ENCODE results near the gene C16orf92. TPM values are rescaled to one million over a fixed set of nuclear protein-coding genes. Genes with fewer than 3 reads are reported as not detected.

Gene C16orf92
- total RNA-seq, 1 donor from 2014 or later, result not detected

DNA sequence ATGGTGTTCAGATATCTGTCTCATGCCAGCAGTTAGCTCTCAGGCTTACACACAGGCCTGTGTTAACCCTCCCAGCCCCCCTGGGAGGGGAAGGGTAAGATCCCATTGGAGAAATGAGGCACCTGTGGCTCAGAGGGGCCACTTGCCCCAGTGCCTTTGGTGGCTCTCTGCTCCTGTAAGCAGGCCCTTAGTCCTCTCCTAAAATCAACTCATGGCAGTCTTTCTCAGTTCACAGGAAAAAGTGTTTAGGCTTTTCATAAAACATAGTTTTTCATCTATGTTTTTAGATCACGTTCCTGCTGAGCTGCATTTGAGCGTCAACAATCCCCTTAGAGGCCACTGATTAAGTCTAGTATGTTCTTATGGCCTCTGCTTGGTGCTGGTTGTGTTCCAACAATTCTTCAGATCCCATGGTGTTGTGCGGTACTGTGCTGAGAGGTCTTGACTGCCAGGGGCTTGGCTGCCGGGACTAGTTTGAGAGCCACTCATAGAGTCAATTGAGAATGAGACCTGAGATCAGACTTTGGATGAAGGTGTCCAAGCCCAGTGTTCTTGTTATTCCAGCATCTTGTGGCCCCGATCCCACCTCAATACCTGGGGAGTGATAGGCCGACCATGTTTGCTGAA, 38.7 kb upstream of the C16orf92 start:
- Histone ChIP-seq H3K4me3 (no peak overlapping the region), H3K27ac (replicated peaks) (no peak overlapping the region), H3K36me3 (peaks cover 100% of the 10 kb centered on the region), H3K27me3 (ENCODE audit: low read depth) (no peaks in the 10 kb centered on the region), H3K9me3 (replicated peaks) (no peaks in the 10 kb centered on the region), H3K4me1 (peaks cover 20% of the 10 kb centered on the region)
- no peak for DNase-seq
- intact Hi-C loops (cut with micrococcal nuclease), result no loop called here
- TF ChIP-seq, protein P1, sequence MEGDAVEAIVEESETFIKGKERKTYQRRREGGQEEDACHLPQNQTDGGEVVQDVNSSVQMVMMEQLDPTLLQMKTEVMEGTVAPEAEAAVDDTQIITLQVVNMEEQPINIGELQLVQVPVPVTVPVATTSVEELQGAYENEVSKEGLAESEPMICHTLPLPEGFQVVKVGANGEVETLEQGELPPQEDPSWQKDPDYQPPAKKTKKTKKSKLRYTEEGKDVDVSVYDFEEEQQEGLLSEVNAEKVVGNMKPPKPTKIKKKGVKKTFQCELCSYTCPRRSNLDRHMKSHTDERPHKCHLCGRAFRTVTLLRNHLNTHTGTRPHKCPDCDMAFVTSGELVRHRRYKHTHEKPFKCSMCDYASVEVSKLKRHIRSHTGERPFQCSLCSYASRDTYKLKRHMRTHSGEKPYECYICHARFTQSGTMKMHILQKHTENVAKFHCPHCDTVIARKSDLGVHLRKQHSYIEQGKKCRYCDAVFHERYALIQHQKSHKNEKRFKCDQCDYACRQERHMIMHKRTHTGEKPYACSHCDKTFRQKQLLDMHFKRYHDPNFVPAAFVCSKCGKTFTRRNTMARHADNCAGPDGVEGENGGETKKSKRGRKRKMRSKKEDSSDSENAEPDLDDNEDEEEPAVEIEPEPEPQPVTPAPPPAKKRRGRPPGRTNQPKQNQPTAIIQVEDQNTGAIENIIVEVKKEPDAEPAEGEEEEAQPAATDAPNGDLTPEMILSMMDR (IDR thresholded peaks at IDR 0.05; ENCODE audit: borderline replicate concordance), result no peak

DNA sequence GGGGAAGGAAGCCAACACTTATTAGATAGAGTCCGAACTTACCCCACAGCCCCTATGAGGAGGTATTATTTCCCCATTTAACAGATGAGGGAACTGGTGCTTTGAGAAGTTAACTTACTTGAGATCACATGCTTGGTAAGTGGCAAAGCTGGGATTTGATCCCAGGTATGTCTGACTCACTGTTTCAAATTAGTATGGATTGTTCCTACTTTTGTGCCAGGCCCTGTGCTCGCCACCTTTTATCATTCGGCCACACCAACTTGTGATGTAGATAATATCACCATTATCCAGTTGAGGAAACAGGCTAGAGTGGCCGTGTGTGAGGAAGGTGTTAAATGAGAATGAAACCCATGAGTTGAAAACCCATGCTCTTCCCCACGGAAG, 38.2 kb upstream of the C16orf92 start:
- Histone ChIP-seq H3K36me3 (peaks cover 100% of the 10 kb centered on the region), H3K9me3 (replicated peaks) (no peaks in the 10 kb centered on the region), H3K27ac (replicated peaks) (no peak overlapping the region), H3K4me3 (no peak overlapping the region), H3K27me3 (ENCODE audit: low read depth) (no peaks in the 10 kb centered on the region), H3K4me1 (peaks cover 16% of the 10 kb centered on the region)
- intact Hi-C loops (cut with micrococcal nuclease), result no loop called here
- no peak for DNase-seq
- TF ChIP-seq, protein P1 (IDR thresholded peaks at IDR 0.05; ENCODE audit: borderline replicate concordance), result no peak

DNA sequence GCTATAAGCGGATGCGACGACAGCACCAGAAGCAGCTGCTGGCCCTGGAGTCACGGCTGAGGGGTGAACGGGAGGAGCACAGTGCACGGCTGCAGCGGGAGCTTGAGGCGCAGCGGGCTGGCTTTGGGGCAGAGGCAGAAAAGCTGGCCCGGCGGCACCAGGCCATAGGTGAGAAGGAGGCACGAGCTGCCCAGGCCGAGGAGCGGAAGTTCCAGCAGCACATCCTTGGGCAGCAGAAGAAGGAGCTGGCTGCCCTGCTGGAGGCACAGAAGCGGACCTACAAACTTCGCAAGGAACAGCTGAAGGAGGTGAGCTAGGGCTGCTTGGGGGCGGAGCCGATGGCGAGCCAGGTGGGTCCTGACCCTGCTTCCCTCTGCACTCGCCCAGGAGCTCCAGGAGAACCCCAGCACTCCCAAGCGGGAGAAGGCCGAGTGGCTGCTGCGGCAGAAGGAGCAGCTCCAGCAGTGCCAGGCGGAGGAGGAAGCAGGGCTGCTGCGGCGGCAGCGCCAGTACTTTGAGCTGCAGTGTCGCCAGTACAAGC, 37.7 kb upstream of the C16orf92 start:
- Histone ChIP-seq H3K4me1 (peaks cover 11% of the 10 kb centered on the region), H3K4me3 (no peak overlapping the region), H3K27me3 (ENCODE audit: low read depth) (no peaks in the 10 kb centered on the region), H3K9me3 (replicated peaks) (no peaks in the 10 kb centered on the region), H3K36me3 (peaks cover 100% of the 10 kb centered on the region), H3K27ac (replicated peaks) (no peak overlapping the region)
- TF ChIP-seq, protein P1 (IDR thresholded peaks at IDR 0.05; ENCODE audit: borderline replicate concordance), result no peak
- DNase-seq, result no peak
- intact Hi-C loops (cut with micrococcal nuclease), result no loop called here

DNA sequence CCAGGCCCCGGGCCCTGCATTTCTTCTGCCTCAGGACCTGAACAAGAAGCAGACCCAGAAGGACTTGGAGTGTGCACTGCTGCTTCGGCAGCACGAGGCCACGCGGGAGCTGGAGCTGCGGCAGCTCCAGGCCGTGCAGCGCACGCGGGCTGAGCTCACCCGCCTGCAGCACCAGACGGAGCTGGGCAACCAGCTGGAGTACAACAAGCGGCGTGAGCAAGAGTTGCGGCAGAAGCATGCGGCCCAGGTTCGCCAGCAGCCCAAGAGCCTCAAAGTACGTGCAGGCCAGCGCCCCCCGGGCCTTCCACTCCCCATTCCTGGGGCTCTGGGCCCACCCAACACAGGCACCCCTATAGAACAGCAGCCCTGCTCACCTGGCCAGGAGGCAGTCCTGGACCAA, 36.8 kb upstream of the C16orf92 start:
- TF ChIP-seq, protein P1 (IDR thresholded peaks at IDR 0.05; ENCODE audit: borderline replicate concordance), result no peak
- Histone ChIP-seq H3K27ac (replicated peaks) (no peak overlapping the region), H3K4me3 (no peak overlapping the region), H3K4me1 (peaks cover 8% of the 10 kb centered on the region), H3K27me3 (ENCODE audit: low read depth) (no peaks in the 10 kb centered on the region), H3K36me3 (peaks cover 100% of the 10 kb centered on the region), H3K9me3 (replicated peaks) (no peaks in the 10 kb centered on the region)
- no peak for DNase-seq
- intact Hi-C loops (cut with micrococcal nuclease), result no loop called here

DNA sequence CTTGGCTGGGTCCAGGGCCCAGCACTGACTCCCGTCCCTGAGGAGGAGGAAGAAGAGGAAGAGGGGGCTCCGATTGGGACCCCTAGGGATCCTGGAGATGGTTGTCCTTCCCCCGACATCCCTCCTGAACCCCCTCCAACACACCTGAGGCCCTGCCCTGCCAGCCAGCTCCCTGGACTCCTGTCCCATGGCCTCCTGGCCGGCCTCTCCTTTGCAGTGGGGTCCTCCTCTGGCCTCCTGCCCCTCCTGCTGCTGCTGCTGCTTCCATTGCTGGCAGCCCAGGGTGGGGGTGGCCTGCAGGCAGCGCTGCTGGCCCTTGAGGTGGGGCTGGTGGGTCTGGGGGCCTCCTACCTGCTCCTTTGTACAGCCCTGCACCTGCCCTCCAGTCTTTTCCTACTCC, 36.1 kb upstream of the C16orf92 start:
- Histone ChIP-seq H3K4me1 (peaks cover 6% of the 10 kb centered on the region), H3K4me3 (no peak overlapping the region), H3K36me3 (peaks cover 100% of the 10 kb centered on the region), H3K27ac (replicated peaks) (no peak overlapping the region), H3K27me3 (ENCODE audit: low read depth) (no peaks in the 10 kb centered on the region), H3K9me3 (replicated peaks) (no peaks in the 10 kb centered on the region)
- TF ChIP-seq, protein P1 (IDR thresholded peaks at IDR 0.05; ENCODE audit: borderline replicate concordance), result no peak
- DNase-seq, result no peak
- intact Hi-C loops (cut with micrococcal nuclease), result no loop called here

All from left ventricle myocardium inferior (tissue), 1 donor.